ENCODE measurements around the gene DNAH1.

- no peak for TF ChIP-seq CTCF (IDR thresholded peaks at IDR 0.05)
- no peak for TF ChIP-seq POLR2A (IDR thresholded peaks at IDR 0.05)
- TF ChIP-seq POLR2AphosphoS5 (IDR thresholded peaks at IDR 0.05) = no peak
These were observed 106.5 kb downstream of the DNAH1 start for GRCh38 chr3:52422669-52423068.
